Measurements from ENCODE around the gene PPP1R9A.
"Not testable (repeated sequence)": the region's sequence is repeated elsewhere in the genome, so short reads cannot be mapped to it uniquely, and the experiment has no call there.

The PPP1R9A gene

GRCh38 chr7:94980418-94981142, 73.2 kb downstream of the PPP1R9A start:
- no peak for DNase-seq (ENCODE audit: low spot score)

DNA sequence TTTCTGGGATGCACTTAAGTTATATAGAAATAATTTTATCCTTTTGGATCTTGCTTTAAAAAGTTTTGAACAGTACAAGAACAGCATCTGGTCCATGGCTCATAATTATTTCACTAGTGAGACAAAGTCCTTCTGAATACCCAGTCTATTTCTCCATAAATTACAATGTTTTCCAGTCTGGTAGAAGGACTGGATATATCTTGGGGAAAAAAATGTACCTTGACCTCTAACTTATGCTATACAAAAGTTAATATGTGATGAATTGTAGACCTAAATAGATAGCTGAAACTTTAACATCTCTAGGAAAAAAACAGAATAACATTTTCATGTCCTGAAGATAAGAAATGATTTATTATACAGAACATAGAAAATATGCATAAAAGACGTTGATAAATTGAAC, 88.5 kb downstream of the PPP1R9A start:
- no peak for DNase-seq (ENCODE audit: low spot score)

GRCh38 chr7:94996369-94996768, 89.0 kb downstream of the PPP1R9A start:
- no peak for DNase-seq (ENCODE audit: low spot score)

DNA sequence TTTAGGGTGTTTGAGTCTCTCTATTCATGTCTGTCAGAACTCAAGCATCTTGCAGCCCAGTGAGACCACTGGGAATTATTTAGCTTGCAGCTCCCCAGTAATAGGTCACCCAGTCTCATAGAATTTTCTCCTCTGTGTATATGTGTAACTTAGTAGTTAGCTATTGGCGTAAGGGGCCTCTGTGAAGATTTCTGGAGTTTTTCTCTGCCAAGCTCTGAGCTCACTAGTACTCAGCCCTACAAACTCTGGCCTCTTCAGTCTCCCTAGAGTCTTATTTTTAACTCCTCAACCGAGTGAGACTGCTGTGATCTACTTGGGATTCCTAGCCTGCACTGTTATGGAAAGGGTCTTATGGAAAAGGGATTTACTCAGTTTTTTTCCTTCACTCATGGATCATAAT, 90.2 kb downstream of the PPP1R9A start:
- no peak for DNase-seq (ENCODE audit: low spot score)

DNA sequence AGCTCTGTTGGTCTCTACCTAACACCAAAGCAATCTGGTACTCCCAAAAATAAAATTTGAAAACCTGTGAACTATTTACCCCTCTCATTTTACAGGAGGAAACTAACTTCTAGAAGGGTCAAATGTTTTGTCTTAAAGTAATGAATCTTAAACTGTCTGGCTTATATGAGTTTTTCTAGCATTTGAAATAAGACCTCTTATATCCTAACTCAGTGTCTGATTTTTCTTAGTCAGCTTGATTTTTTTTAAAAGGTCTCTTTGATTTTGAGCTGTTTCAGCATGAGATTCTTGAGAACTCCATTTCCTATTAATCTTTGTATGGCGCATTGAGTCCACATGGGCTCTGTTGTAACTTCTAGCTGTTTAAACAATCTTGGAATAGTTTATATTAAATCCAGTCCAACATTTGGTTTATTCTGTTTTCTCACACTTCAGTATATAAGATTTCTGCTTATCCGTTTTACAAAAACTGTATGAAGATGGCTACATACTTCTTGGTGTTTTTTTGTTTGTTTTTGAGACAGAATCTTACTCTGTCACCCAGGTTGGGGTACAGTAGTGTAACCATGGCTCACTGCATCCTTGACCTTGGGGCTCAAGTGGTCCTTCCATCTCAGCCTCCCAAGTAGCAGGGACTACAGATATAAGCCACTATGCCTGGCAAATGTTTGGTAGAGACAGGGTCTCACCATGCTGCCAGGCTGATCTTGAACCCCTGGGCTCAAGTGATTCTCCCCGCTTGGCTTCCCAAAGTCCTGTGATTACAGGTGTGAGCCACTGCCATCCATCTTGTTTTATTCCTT, 91.1 kb downstream of the PPP1R9A start:
- DNase-seq (ENCODE audit: low spot score): no peak

DNA sequence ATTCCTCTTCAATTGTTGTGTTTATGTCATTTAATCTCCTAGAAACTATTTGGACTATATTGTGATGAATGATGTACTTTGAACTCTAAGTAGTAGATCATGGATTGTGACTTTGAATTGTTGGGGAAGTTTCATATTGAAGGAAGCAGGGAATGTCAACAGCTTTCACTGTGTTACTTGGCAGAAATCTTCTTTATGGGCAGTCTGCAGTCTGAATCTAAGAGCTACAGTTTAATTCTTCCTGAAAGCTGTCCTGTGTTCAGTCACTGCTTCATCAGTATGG, 91.6 kb downstream of the PPP1R9A start:
- DNase-seq (ENCODE audit: low spot score): no peak

DNA sequence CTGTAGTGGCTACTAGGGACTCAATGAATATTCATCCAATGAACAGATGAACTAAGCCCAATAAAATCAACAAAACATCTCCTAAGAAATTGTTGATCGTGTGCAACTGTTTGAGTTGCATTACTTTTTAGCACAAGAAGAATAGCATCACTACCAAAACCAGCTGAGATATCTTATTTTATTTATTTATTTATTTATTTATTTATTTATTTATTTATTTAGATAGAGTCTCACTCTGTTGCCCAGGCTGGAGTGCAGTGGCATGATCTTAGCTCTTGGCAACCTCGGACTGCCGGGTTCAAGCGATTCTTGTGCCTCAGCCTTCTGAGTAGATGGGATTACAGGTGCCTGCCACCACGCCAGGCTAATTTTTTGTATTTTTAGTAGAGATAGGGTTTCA, 92.2 kb downstream of the PPP1R9A start:
- not testable (repeated sequence) for DNase-seq (ENCODE audit: low spot score)

- DNase-seq (ENCODE audit: low spot score): no peak
These were observed 93.9 kb downstream of the PPP1R9A start for GRCh38 chr7:95001258-95001657.

DNA sequence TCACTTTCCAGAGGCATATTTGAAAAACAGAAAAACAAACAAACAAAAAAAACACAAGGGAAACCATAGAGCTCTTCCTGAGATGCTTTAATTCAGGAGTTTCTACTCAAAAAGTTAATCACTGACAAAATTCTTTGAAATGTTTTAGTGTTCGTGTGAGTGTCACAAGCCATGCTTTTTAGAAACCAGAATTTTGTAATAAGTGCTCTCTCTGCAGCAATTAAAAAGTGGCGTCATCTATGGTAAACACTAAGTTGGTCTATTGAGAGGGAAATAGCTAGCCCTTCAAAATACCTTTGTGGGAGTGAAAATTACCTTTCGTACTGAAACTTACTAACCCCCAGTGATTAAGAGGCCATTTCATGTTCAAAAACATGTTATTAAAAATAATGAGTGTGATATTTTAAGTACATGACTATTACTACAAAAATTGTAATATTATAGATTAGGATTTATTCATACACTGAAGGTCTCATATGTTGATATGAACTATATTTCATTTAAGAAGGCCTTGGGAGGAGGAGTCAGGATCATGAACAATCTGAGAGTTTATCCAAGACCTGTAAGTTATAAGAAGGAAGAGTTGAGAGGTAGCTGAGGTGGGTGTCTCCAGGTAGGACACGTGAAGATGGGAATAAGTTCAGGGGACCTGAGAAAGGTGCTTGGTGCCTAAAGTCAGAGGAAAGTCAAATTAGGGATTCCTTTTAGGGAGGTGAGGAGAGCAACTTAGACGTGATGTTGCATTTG, 94.6 kb downstream of the PPP1R9A start:
- no peak for DNase-seq (ENCODE audit: low spot score)

GRCh38 chr7:95002775-95003174, 95.4 kb downstream of the PPP1R9A start:
- DNase-seq (ENCODE audit: low spot score): no peak

DNA sequence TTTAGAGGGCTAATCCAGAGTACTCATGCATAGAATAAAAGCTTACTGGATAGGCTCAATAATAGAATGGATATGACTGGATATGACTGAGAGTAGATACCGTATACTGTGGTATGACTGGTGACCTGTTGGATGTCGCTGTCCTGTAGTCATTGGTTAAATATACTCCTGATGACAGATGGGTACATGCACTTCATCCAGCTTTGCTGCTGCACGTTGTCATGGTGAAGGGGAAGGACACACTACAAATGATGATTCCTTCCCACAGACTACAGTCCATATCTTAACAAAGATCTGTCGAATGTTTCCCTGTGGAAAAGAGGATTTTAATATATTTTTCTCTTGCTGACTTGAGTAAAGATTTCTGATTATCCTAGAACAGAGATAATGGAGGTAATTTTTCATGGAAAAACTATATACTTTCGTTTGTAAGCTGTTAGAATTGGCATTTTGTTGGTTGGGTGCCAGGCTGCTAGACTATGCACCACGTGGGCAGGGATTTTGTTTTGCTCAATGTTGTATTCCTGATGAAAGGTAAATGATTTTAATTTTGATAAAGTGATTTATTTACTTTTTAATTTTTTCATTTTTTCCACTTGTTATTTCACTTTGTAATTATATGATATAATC, 97.3 kb downstream of the PPP1R9A start:
- no peak for DNase-seq (ENCODE audit: low spot score)

GRCh38 chr7:95006010-95006409, 98.6 kb downstream of the PPP1R9A start:
- no peak for DNase-seq (ENCODE audit: low spot score)

- not testable (repeated sequence) for DNase-seq (ENCODE audit: low spot score)
These were observed 101.4 kb downstream of the PPP1R9A start for GRCh38 chr7:95008773-95009172.

GRCh38 chr7:95011146-95011928, 103.9 kb downstream of the PPP1R9A start:
- peak; percentile 76 for DNase-seq (ENCODE audit: low spot score)

GRCh38 chr7:95011995-95012394, 104.6 kb downstream of the PPP1R9A start:
- DNase-seq (ENCODE audit: low spot score): no peak

- no peak for DNase-seq (ENCODE audit: low spot score)
These were observed 110.6 kb downstream of the PPP1R9A start for GRCh38 chr7:95018021-95018420.

- no peak for DNase-seq (ENCODE audit: low spot score)
These were observed 118.6 kb downstream of the PPP1R9A start for GRCh38 chr7:95026018-95026417.

- no peak for DNase-seq (ENCODE audit: low spot score)
These were observed 119.2 kb downstream of the PPP1R9A start for GRCh38 chr7:95026421-95027072.

DNA sequence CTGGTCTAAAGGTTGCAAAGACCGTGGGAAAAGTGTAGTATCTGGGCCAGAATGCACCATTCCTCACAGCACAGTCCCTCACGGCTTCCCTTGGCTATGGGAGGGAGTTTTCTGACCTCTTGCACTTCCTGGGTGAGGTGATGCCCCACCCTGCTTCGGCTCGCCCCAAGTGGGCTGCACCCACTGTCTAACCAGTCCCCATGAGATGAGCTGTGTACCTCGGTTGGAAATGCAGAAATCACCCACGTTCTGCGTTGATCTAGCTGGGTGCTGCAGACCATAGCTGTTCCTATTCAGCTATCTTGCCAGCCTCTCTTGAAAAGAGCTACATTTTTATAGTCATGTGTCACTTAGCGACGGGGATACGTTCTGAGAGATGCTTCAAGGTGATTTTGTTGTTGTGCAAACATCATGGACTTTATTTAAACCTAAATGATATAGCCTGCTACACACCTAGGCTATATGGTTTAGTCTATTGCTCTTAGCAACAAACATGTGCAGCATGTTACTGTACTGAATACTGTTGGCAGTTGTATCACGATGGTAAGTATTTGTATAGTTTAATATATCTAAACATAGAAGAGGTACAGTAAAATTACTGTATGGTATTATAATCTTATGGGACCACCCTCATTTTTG, 120.0 kb downstream of the PPP1R9A start:
- no peak for DNase-seq (ENCODE audit: low spot score)

DNA sequence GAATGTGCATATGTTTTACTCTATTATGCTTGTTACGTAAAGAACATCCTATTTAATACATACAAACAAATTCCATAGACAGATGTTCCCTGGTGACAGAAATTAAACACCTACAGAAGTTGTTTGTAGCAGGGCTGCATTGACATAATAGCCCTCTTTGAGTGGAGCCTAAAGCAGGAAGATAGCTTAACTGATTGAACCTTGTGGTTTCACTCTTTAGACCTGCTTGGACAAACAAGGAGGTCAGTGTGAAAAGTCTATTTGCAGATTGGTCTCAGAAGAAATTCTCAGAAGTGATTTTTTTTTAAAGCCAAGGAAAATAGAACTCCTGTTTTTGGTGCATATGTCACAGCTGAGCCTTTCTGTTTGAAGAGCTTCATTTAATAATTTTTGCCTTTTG, 121.3 kb downstream of the PPP1R9A start:
- no peak for DNase-seq (ENCODE audit: low spot score)

- DNase-seq (ENCODE audit: low spot score): no peak
These were observed 127.9 kb downstream of the PPP1R9A start for GRCh38 chr7:95035295-95035694.

All from AG08395 (cell line).